Mesendoderm (in vitro differentiated cells): ENCODE results near the gene NEDD8.
A peak's percentile ranks its signal among the peaks of the same experiment; 100 is the strongest.

ENCODE experiments used
- DNase-seq: peaks from one replicate; pipeline ENCODE4 v3.0.0; 2013
- H2AK5ac ChIP-seq: 2 replicates; pipeline ENCODE4 v1.6.1; 2013; ENCODE audit warnings: low read length, inconsistent platforms
- H2BK120ac ChIP-seq: 2 replicates; pipeline ENCODE4 v1.6.1; 2013; ENCODE audit warnings: low read depth, mild to moderate bottlenecking, low read length, moderate library complexity, mixed read lengths
- H2BK15ac ChIP-seq: replicated peaks from 2 replicates; pipeline ENCODE4 v1.6.1; 2013; ENCODE audit warnings: low read depth, mild to moderate bottlenecking, moderate library complexity
- H2BK5ac ChIP-seq: 2 replicates; pipeline ENCODE4 v1.6.1; 2013; ENCODE audit warnings: low read length, inconsistent platforms
- H3K18ac ChIP-seq: 2 replicates; pipeline ENCODE4 v1.6.1; 2013; ENCODE audit warnings: mild to moderate bottlenecking, low read length, mixed read lengths
- H3K23ac ChIP-seq: one replicate; pipeline ENCODE4 v1.6.1; 2013; ENCODE audit warnings: low read length
- H3K27ac ChIP-seq: 2 replicates; pipeline ENCODE4 v1.5.1; 2013; ENCODE audit warnings: low read depth, mild to moderate bottlenecking, inconsistent platforms, low read length, moderate library complexity
- H3K27me3 ChIP-seq: 2 replicates; pipeline ENCODE4 v1.6.1; 2013; ENCODE audit warnings: low read length, control low read depth, mild to moderate bottlenecking, inconsistent platforms; ENCODE audit not compliant: insufficient read depth, poor library complexity
- H3K36me3 ChIP-seq: 2 replicates; pipeline ENCODE4 v1.6.1; 2013; ENCODE audit warnings: low read length, inconsistent platforms; ENCODE audit not compliant: control insufficient read depth, insufficient read depth
- H3K4ac ChIP-seq: one replicate; pipeline ENCODE4 v1.6.1; 2013; ENCODE audit warnings: low read depth, mild to moderate bottlenecking, low read length, moderate library complexity
- H3K4me1 ChIP-seq: 2 replicates; pipeline ENCODE4 v1.6.1; 2013; ENCODE audit warnings: low read depth, low read length, inconsistent platforms; ENCODE audit not compliant: control insufficient read depth
- H3K4me2 ChIP-seq: 2 replicates; pipeline ENCODE4 v1.6.1; 2013; ENCODE audit warnings: low read length
- H3K4me3 ChIP-seq: 2 replicates; pipeline ENCODE4 v1.5.1; 2013; ENCODE audit warnings: mild to moderate bottlenecking, low read length
- H3K56ac ChIP-seq: one replicate; pipeline ENCODE4 v1.6.1; 2013; ENCODE audit warnings: low read length
- H3K79me1 ChIP-seq: 2 replicates; pipeline ENCODE4 v1.6.1; 2013; ENCODE audit warnings: low read length, inconsistent platforms
- H3K79me2 ChIP-seq: 2 replicates; pipeline ENCODE4 v1.6.1; 2013; ENCODE audit warnings: mild to moderate bottlenecking, low read length; ENCODE audit not compliant: control insufficient read depth, insufficient read depth
- H3K9ac ChIP-seq: 2 replicates; pipeline ENCODE4 v1.6.1; 2013; ENCODE audit warnings: low read length, inconsistent platforms
- H4K5ac ChIP-seq: one replicate; pipeline ENCODE4 v1.6.1; 2013; ENCODE audit warnings: low read length
- H4K8ac ChIP-seq: one replicate; pipeline ENCODE4 v1.6.1; 2013; ENCODE audit warnings: low read depth, mild to moderate bottlenecking, control low read depth, low read length, moderate library complexity
- WGBS: extraction: QIAGEN DNeasy Blood & Tissue Kit; methylation state at CpG from one replicate; pipeline ENCODE4 v1.1.7; 2013; ENCODE audit warnings: low lambda C conversion rate, missing lambda C conversion rate; ENCODE audit not compliant: insufficient coverage; ENCODE audit errors: extremely low coverage; 5-methylcytosine and 5-hydroxymethylcytosine counted together

NEDD8 gene

DNA sequence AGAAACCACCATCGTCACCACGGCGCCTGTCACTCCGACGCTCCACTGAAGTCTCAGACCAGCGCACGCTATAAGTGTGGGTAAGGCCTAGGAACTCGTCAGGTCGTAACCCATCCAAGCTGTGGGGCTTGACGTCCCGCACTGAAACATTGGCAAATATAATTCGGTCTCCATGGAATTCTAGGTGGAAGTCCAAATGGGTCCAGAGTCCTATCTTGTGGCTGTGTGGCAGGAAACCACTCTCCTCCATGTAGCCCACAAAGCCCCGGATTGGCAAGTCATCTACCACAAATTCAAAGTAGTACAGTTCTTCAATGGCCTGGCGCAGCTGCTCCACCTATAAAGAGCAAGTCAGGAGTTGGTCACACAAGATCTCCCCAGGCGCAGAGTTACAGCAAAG is 39.2 kb downstream of the NEDD8 start:
- DNase-seq: no peak
- Histone ChIP-seq H3K27ac (no peak overlapping the region), H3K4me1 (peaks cover 2% of the 10 kb centered on the region), H3K27me3 (no peaks in the 10 kb centered on the region), H4K8ac (no peak overlapping the region), H2AK5ac (no peak overlapping the region), H3K4ac (no peak overlapping the region), H3K56ac (no peak overlapping the region), H3K79me2 (peaks cover 2% of the 10 kb centered on the region), H3K23ac (no peak overlapping the region), H2BK15ac (no peak overlapping the region), H3K36me3 (peaks cover 4% of the 10 kb centered on the region), H2BK120ac (no peak overlapping the region), H3K18ac (no peak overlapping the region), H3K9ac (no peak overlapping the region), H4K5ac (no peak overlapping the region), H3K79me1 (peaks cover 1% of the 10 kb centered on the region), H2BK5ac (no peak overlapping the region), H3K4me2 (no peak overlapping the region), H3K4me3 (no peak overlapping the region)
- no CpG with 5 or more reads among the region's 15 CpGs for WGBS

DNA sequence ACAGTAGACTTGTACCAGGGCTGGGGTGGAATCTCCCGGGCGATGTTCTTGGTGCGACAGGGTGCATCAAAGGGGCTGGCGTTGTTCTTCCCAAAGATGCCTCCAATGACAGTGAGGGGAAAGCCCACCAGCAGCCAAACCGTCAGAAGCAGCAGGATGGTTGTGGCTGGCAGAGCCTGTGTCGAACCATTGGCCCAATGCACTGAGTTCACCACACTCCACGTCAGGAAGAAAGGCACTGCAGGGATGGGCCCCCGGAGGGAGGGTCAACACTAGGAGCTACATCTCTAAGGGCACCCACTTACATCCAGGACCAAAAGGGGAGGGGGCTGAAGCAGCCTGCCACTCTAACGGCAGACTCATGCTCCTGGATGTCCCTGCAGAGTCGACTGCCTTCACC is 41.8 kb downstream of the NEDD8 start:
- H3K4me1 ChIP-seq: peaks cover 6% of the 10 kb centered on the region
- no CpG with 5 or more reads among the region's 10 CpGs for WGBS
- DNase-seq: no peak
- no peak overlapping the region for H3K23ac ChIP-seq
- H3K4ac ChIP-seq: no peak overlapping the region
- no peak overlapping the region for H4K5ac ChIP-seq
- peaks cover 12% of the 10 kb centered on the region for H3K79me1 ChIP-seq
- no peak overlapping the region for H2BK15ac ChIP-seq
- peaks cover 11% of the 10 kb centered on the region for H3K79me2 ChIP-seq
- H3K27me3 ChIP-seq: no peaks in the 10 kb centered on the region
- no peak overlapping the region for H3K9ac ChIP-seq
- no peak overlapping the region for H3K27ac ChIP-seq
- no peak overlapping the region for H3K18ac ChIP-seq
- no peak overlapping the region for H2AK5ac ChIP-seq
- H3K36me3 ChIP-seq: peaks cover 10% of the 10 kb centered on the region
- H2BK120ac ChIP-seq: no peak overlapping the region
- no peak overlapping the region for H3K56ac ChIP-seq
- H3K4me2 ChIP-seq: no peak overlapping the region
- no peak overlapping the region for H3K4me3 ChIP-seq
- H2BK5ac ChIP-seq: no peak overlapping the region
- H4K8ac ChIP-seq: no peak overlapping the region

GRCh38 chr14:24189460-24189859 is 42.7 kb downstream of the NEDD8 start:
- H3K4me3 ChIP-seq: no peak overlapping the region
- H3K36me3 ChIP-seq: peaks cover 13% of the 10 kb centered on the region
- no peak overlapping the region for H3K23ac ChIP-seq
- peak overlapping the region; percentile 56 for H3K9ac ChIP-seq
- H3K27me3 ChIP-seq: no peaks in the 10 kb centered on the region
- H2AK5ac ChIP-seq: no peak overlapping the region
- H4K5ac ChIP-seq: peak overlapping the region; percentile 88
- H3K4me1 ChIP-seq: peaks cover 6% of the 10 kb centered on the region
- no peak overlapping the region for H2BK15ac ChIP-seq
- peaks cover 12% of the 10 kb centered on the region for H3K79me1 ChIP-seq
- DNase-seq: no peak
- no peak overlapping the region for H2BK120ac ChIP-seq
- no peak overlapping the region for H2BK5ac ChIP-seq
- no peak overlapping the region for H3K4ac ChIP-seq
- no CpG with 5 or more reads among the region's 9 CpGs for WGBS
- no peak overlapping the region for H3K27ac ChIP-seq
- peaks cover 11% of the 10 kb centered on the region for H3K79me2 ChIP-seq
- no peak overlapping the region for H4K8ac ChIP-seq
- H3K56ac ChIP-seq: peak overlapping the region; percentile 37
- no peak overlapping the region for H3K4me2 ChIP-seq
- H3K18ac ChIP-seq: no peak overlapping the region

- Histone ChIP-seq H3K27ac (no peak overlapping the region), H3K36me3 (peaks cover 13% of the 10 kb centered on the region)
These were observed 43.1 kb downstream of the NEDD8 start for GRCh38 chr14:24189059-24189375.

DNA sequence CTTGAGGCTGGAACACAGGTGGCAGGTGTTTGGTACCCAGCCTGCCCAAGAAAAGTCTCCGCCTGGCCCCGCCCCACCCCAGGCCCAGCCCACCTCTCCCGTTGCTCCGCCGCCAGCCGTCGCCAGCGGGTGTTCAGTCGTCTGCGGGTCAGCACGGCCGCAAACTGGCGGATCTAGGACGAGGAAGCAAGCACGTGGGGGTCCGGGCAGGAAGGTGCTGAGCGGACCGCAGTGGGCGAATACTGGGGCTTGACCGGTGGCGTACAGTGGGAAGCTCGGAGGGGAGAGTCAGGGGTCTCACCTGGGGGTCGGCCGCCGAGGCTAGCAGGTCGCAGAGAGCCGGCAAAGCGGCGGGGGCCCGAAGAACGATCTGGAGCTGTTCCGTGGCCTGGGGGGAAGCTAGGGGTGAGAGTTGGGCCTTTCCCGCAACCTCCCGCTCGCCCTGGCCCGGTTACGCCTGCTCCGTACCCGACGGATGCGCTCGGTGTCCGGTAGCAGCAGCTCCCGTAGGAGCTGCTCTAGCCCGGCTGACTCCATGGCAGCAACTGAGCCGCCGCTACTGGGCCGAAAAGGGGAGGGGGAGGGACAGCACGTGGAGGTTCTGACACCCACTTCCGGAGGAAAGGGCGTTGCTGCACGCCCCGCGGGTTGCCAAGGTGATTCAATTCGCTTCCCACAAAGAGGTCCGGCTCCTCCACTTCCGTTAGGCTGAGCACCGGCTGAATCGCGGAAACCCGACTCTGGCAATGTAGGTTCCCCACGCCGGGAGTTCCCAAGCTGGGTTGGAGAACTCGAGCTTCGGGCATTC is 43.7 kb downstream of the NEDD8 start, which contains the start of gene IPO4:
Gene IPO4 (minus strand): TSS at position 566 of the 808 bp plus-strand sequence. CDS start 29 bp downstream, at position 537.
- H3K9ac ChIP-seq: peak within 1 kb of the TSS; percentile 95
- WGBS: no CpG with 5 or more reads among the region's 65 CpGs
- H3K36me3 ChIP-seq: peaks cover 13% of the 10 kb centered on the region

More at GRCh38 chr14:24189059-24189375, 43.1 kb downstream of the NEDD8 start:
- peak overlapping the region; percentile 78 for H4K8ac ChIP-seq
- no peak overlapping the region for H2AK5ac ChIP-seq
- H3K27me3 ChIP-seq: no peaks in the 10 kb centered on the region
- H3K4me2 ChIP-seq: no peak overlapping the region
- H2BK15ac ChIP-seq: no peak overlapping the region
- no peak overlapping the region for H3K4ac ChIP-seq
- no CpG with 5 or more reads among the region's 3 CpGs for whole genome bisulfite sequencing
- no peak overlapping the region for H3K18ac ChIP-seq
- H3K79me2 ChIP-seq: peaks cover 11% of the 10 kb centered on the region
- no peak overlapping the region for H3K4me3 ChIP-seq
- DNase-seq: no peak
- no peak overlapping the region for H2BK120ac ChIP-seq
- peaks cover 6% of the 10 kb centered on the region for H3K4me1 ChIP-seq
- peak overlapping the region; percentile 37 for H3K56ac ChIP-seq
- H2BK5ac ChIP-seq: no peak overlapping the region
- H4K5ac ChIP-seq: peak overlapping the region; percentile 88
- no peak overlapping the region for H3K23ac ChIP-seq
- peak overlapping the region; percentile 56 for H3K9ac ChIP-seq
- peaks cover 12% of the 10 kb centered on the region for H3K79me1 ChIP-seq

More for the DNA sequence above, 43.7 kb downstream of the NEDD8 start, which contains the start of gene IPO4:
- H2BK120ac ChIP-seq: no peak within 1 kb of the TSS
- H3K56ac ChIP-seq: peak within 1 kb of the TSS; percentile 99
- H3K4me2 ChIP-seq: peak within 1 kb of the TSS; percentile 74
- peaks cover 12% of the 10 kb centered on the region for H3K79me1 ChIP-seq
- peak within 1 kb of the TSS; percentile 88 for H4K5ac ChIP-seq
- peak within 1 kb of the TSS; percentile 72 for H3K23ac ChIP-seq
- H4K8ac ChIP-seq: peak within 1 kb of the TSS; percentile 78
- peak within 1 kb of the TSS; percentile 75 for H3K27ac ChIP-seq
- no peak within 1 kb of the TSS for H2AK5ac ChIP-seq
- no peak within 1 kb of the TSS for H2BK5ac ChIP-seq
- H3K79me2 ChIP-seq: peaks cover 11% of the 10 kb centered on the region
- DNase-seq: peak; percentile 99
- H2BK15ac ChIP-seq: no peak within 1 kb of the TSS
- no peaks in the 10 kb centered on the region for H3K27me3 ChIP-seq
- H3K4me3 ChIP-seq: peak within 1 kb of the TSS; percentile 89
- H3K18ac ChIP-seq: peak within 1 kb of the TSS; percentile 44
- peaks cover 6% of the 10 kb centered on the region for H3K4me1 ChIP-seq
- no peak within 1 kb of the TSS for H3K4ac ChIP-seq
